Fibroblast of lung (primary cell): Measurements from ENCODE around the gene FAM110D. TPM values are rescaled to one million over a fixed set of nuclear protein-coding genes. Genes with fewer than 3 reads are reported as not detected.

Source experiments
- DNase-seq, 2 donors: peaks; one replicate each; pipeline versions ENCODE4 v3.0.0 to v3.0.0-alpha.2; 2010; ENCODE audit warnings: low read depth in 2 of 2
- H2AFZ ChIP-seq: 2 replicates; pipeline ENCODE4 v1.5.1; 2012; ENCODE audit warnings: low read length, control low read depth, inconsistent platforms
- H3K27ac ChIP-seq: 2 replicates; pipeline ENCODE4 v1.5.1; 2011; ENCODE audit warnings: low read length, control low read depth; ENCODE audit not compliant: insufficient read depth
- H3K27me3 ChIP-seq: 2 replicates; pipeline ENCODE4 v1.5.1; 2011; ENCODE audit warnings: mild to moderate bottlenecking, low read length; ENCODE audit not compliant: control insufficient read depth, insufficient read depth
- H3K36me3 ChIP-seq: 2 replicates; pipeline ENCODE4 v1.5.1; 2011; ENCODE audit warnings: low read length; ENCODE audit not compliant: control insufficient read depth, insufficient read depth
- H3K4me1 ChIP-seq: 2 replicates; pipeline ENCODE4 v1.5.1; 2011; ENCODE audit warnings: low read length; ENCODE audit not compliant: control insufficient read depth, insufficient read depth; ENCODE audit errors: extremely low read depth
- H3K4me2 ChIP-seq: 2 replicates; pipeline ENCODE4 v1.5.1; 2011; ENCODE audit warnings: low read length, control low read depth; ENCODE audit not compliant: insufficient read depth; ENCODE audit errors: extremely low read depth
- H3K4me3 ChIP-seq, 4 experiments: fragments of 200-600 bp in 1 of 4; sonication (generic) in 1 of 4; replicated peaks in 1 of 4; 2 replicates each; pipeline ENCODE4 v1.5.1; 2011 to 2016; ENCODE audit warnings: low read length in 4 of 4, low read depth in 3 of 4, mild to moderate bottlenecking in 3 of 4, control low read depth in 2 of 4, inconsistent platforms in 1 of 4, mixed read lengths in 1 of 4; ENCODE audit not compliant: insufficient read depth in 1 of 4; ENCODE audit errors: control extremely low read depth in 1 of 4
- H3K79me2 ChIP-seq: 2 replicates; pipeline ENCODE4 v1.5.1; 2012; ENCODE audit warnings: mild to moderate bottlenecking, low read length, inconsistent platforms; ENCODE audit not compliant: control insufficient read depth, insufficient read depth
- H3K9ac ChIP-seq: 2 replicates; pipeline ENCODE4 v1.5.1; 2011; ENCODE audit warnings: mild to moderate bottlenecking, low read length, control low read depth; ENCODE audit not compliant: insufficient read depth
- H3K9me3 ChIP-seq: 2 replicates; pipeline ENCODE4 v1.5.1; 2012; ENCODE audit warnings: low read depth, low read length; ENCODE audit not compliant: control insufficient read depth, insufficient read depth
- H4K20me1 ChIP-seq: 2 replicates; pipeline ENCODE4 v1.5.1; 2011; ENCODE audit warnings: low read length; ENCODE audit not compliant: control insufficient read depth, insufficient read depth; ENCODE audit errors: extremely low read depth
- CTCF ChIP-seq, 2 donors: IDR thresholded peaks in 1 of 2; conservative IDR thresholded peaks in 1 of 2; 1 replicate in 1 of 2; 2 replicates in 1 of 2; pipeline ENCODE4 v1.5.1; 2011 to 2012; ENCODE audit warnings: low read length in 2 of 2, control low read depth in 1 of 2, inconsistent platforms in 1 of 2, low read depth in 1 of 2, mild to moderate bottlenecking in 1 of 2
- EZH2 ChIP-seq: IDR thresholded peaks from 2 replicates; pipeline ENCODE4 v1.5.1; 2012; ENCODE audit warnings: low read length, control low read depth, mild to moderate bottlenecking; ENCODE audit errors: missing control alignments
- polyA plus RNA-seq, 2 donors: library from polyadenylated mRNA; depleted of rRNA in 1 of 2; stranded (reverse) in 1 of 2; unstranded in 1 of 2; fragments of >200 nt; gene quantifications; 2 replicates each; pipeline ENCODE4 v1.2.1, GENCODE V29; 2011 to 2012; ENCODE audit warnings: missing spikeins in 1 of 2
- total RNA-seq: library from RNA; depleted of rRNA; stranded (reverse); fragments of >200 nt; gene quantifications from 2 replicates; pipeline ENCODE4 v1.2.1, GENCODE V29; 2014

The FAM110D gene
- total and polyA plus RNA-seq, 2 donors (not counting 1 experiment from before 2014, with no cell fraction given), result not detected

- H3K4me3 ChIP-seq, result no peak overlapping the region
- no peak overlapping the region for H3K9ac ChIP-seq
- H2AFZ ChIP-seq, result no peak overlapping the region
- peaks cover 15% of the 10 kb centered on the region for H3K27me3 ChIP-seq
- H3K4me2 ChIP-seq, result no peak overlapping the region
- no peaks in the 10 kb centered on the region for H3K36me3 ChIP-seq
- no peak overlapping the region for H3K27ac ChIP-seq
- no peaks in the 10 kb centered on the region for H3K9me3 ChIP-seq
- no peaks in the 10 kb centered on the region for H3K79me2 ChIP-seq
- H4K20me1 ChIP-seq, result no peaks in the 10 kb centered on the region
- DNase-seq, result no peak
- no peak for TF ChIP-seq CTCF (conservative IDR thresholded peaks at IDR 0.05 in 1 of 2, IDR thresholded peaks at IDR 0.05 in 1 of 2; ENCODE audit: low read depth in 1 of 2, low read length in 2 of 2)
- no peak for TF ChIP-seq EZH2
- H3K4me1 ChIP-seq, result no peaks in the 10 kb centered on the region
Measured at GRCh38 chr1:26213335-26213905, 54.5 kb downstream of the FAM110D start.

Other genes with a start within 250 kb of the FAM110D start
- gene PAFAH2, start 161.0 kb upstream of the FAM110D start, total RNA-seq, result 8.2 and 11.7 TPM in 2 replicates
- 8.3 and 11.3 TPM in 2 replicates for gene PAFAH2, start 161.0 kb upstream of the FAM110D start, polyA plus RNA-seq
- gene EXTL1, start 137.3 kb upstream of the FAM110D start, total RNA-seq, result 0.26 and 0.33 TPM in 2 replicates
- 0.14 and 0.39 TPM in 2 replicates for gene EXTL1, start 137.3 kb upstream of the FAM110D start, polyA plus RNA-seq
- gene SLC30A2, start 113.0 kb upstream of the FAM110D start, total RNA-seq, result not detected in 2 replicates
- not detected in 2 replicates for gene SLC30A2, start 113.0 kb upstream of the FAM110D start, polyA plus RNA-seq
- gene TRIM63, start 91.4 kb upstream of the FAM110D start, total RNA-seq, result not detected in 2 replicates
- gene TRIM63, start 91.4 kb upstream of the FAM110D start, polyA plus RNA-seq, result not detected in 2 replicates
- 4.3 and 5.1 TPM in 2 replicates for gene PDIK1L, start 47.3 kb upstream of the FAM110D start, total RNA-seq
- 3.0 and 3.7 TPM in 2 replicates for gene PDIK1L, start 47.3 kb upstream of the FAM110D start, polyA plus RNA-seq
- not detected in 2 replicates for gene C1orf232, start 9.9 kb downstream of the FAM110D start, total RNA-seq
- not detected in 2 replicates for gene C1orf232, start 9.9 kb downstream of the FAM110D start, polyA plus RNA-seq
- gene ZNF593, start 10.8 kb downstream of the FAM110D start, total RNA-seq, result 30.7 and 38.8 TPM in 2 replicates
- 17.6 and 19.8 TPM in 2 replicates for gene ZNF593, start 10.8 kb downstream of the FAM110D start, polyA plus RNA-seq
- gene ZNF593OS, start 12.8 kb downstream of the FAM110D start, total RNA-seq, result not detected in 2 replicates
- not detected in 2 replicates for gene ZNF593OS, start 12.8 kb downstream of the FAM110D start, polyA plus RNA-seq
- not detected in 2 replicates for gene CNKSR1, start 18.4 kb downstream of the FAM110D start, total RNA-seq
- 0.08 TPM in 1 of 2 replicates, not detected in the other for gene CNKSR1, start 18.4 kb downstream of the FAM110D start, polyA plus RNA-seq
- gene CATSPER4, start 31.5 kb downstream of the FAM110D start, total RNA-seq, result not detected in 2 replicates
- gene CATSPER4, start 31.5 kb downstream of the FAM110D start, polyA plus RNA-seq, result not detected in 2 replicates
- 3.9 and 6.9 TPM in 2 replicates for gene CEP85, start 75.1 kb downstream of the FAM110D start, total RNA-seq
- 4.7 and 8.2 TPM in 2 replicates for gene CEP85, start 75.1 kb downstream of the FAM110D start, polyA plus RNA-seq
- 12.8 and 39.6 TPM in 2 replicates for gene SH3BGRL3, start 121.0 kb downstream of the FAM110D start, total RNA-seq
- gene SH3BGRL3, start 121.0 kb downstream of the FAM110D start, polyA plus RNA-seq, result 200 and 261 TPM in 2 replicates
- gene UBXN11, start 147.6 kb downstream of the FAM110D start, total RNA-seq, result 2.6 and 3.5 TPM in 2 replicates
- 6.5 and 7.1 TPM in 2 replicates for gene UBXN11, start 147.6 kb downstream of the FAM110D start, polyA plus RNA-seq
- 0.51 TPM in 1 of 2 replicates, not detected in the other for gene CD52, start 158.9 kb downstream of the FAM110D start, total RNA-seq
- gene CD52, start 158.9 kb downstream of the FAM110D start, polyA plus RNA-seq, result 0.28 and 0.31 TPM in 2 replicates
- gene CRYBG2, start 195.1 kb downstream of the FAM110D start, total RNA-seq, result not detected in 2 replicates
- not detected in 2 replicates for gene CRYBG2, start 195.1 kb downstream of the FAM110D start, polyA plus RNA-seq
- not detected in 2 replicates for gene ZNF683, start 213.7 kb downstream of the FAM110D start, total RNA-seq
- gene ZNF683, start 213.7 kb downstream of the FAM110D start, polyA plus RNA-seq, result not detected in 2 replicates